Dedifferentiated amniotic fluid mesenchymal stem cell (primary cell): ENCODE measurements around the gene NUDT14.

Experiments used
- DNase-seq: peaks from one replicate; pipeline ENCODE4 v3.0.0-alpha.2; 2016; ENCODE audit errors: extremely low spot score

NUDT14 gene

DNA sequence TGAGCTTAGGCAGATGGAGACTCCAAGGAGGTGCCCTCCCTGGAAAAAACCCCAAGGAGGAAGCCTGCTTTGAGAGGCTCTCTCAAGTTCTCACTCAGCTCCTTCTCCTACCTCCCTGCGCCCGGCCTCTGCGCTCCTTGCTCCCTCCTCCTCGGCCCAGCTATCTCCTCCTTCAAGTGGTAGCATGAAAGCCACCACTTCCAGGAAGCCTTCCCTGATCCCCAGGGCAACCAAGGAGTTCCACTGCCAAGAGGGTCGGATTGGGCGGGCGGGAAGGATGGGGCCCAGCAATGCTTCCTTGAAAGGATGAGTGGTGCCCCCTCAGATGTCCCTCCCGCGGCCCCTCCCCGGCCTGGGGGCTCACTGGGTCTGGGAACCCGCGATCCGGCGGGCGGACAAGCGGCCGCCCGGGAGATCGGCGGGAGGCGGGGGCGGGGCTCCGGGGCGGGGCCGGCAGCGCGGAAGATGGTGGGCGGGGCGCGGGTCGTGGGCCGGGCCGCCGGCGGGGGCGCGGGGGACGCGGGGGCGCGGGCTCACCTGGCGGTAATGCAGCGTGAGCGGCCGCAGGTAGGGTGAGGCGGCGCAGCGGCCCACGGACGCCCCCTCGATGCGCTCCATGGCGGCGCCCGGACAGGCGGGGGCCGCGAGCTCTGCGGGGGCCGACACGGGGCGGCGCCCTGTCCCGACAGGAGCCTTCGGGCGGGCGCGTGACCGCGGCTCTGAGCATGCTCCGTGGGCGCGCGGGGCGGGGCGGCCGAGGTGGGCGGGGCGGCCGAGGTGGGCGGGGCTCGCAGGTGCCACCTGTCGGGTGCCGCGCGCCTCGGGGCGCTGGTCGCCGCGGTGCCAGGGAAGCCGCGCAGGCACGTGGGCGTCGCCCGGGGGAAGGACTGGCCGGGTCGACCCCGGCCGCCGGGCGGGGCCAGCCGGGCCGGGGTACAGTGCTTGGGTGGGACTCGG is at the start of gene NUDT14:
TSS of gene NUDT14 (minus strand) at position 721 of the 957 bp plus-strand sequence. CDS start at position 618, 103 bp downstream.
- peak; percentile 19 for DNase-seq

DNA sequence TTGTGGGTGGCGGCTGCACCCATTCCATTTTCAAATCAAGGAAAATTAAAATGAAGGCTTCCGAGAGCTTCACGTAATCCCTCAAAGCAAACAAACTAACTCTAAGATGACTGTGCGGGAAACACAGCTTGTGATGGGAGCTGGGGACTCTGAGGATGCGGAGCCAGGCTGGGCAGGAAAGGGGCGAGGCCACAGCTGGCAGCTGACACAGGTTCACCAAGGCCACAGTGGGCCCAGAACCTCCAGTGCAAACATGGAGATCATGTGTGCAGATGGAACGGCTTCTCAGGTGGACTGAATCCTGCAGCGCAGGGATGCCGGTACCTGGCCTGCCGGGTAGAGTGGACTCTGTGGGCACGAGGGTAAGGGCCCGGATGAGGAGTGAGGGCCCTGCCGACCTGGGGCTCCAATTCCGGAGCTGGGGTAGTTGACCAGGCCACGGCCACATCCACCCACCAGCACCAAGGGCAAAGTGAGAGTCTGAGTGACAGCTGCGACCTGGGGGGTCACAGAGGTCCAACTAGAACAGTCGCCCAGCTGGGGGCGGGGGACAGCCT is 48.1 kb upstream of the NUDT14 start:
- no peak for DNase-seq

DNA sequence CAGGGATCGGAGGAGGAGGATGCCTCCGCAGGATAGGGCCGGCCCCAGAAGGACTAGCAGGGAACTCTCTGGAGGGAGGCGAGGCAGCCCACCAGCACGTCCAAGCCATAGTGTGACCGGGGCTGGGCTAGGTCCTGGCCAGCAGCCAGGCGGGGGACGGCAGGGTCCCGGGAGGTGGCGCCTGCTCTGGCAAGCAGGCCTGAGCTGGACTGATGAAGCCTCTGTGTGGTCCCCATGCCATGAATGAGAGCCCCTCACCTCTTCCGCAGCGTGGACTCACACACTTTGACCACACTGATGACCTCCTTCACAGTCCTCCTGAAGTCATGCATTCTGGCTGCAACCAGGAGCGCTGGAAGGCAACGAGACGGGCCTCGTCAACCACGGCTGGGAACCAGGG is 47.5 kb upstream of the NUDT14 start:
- no peak for DNase-seq

DNA sequence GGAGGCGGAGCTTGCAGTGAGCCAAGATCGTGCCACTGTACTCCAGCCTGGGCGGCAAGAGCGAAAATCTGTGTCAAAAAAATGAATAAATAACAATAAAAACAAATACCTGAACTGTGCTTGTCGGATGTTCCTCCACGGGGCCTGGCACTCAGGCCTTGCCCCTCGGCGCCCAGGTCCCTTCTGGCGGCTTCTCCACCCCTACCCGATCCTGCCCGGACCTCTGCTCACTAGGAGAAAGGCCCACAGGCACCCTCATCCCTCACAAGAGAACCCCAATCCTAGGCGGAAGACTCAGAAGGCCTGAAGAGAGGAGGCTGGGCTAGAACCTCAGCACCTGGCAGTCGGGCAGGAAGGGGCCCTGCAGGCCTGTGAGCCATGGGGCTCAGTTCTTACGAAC is 46.2 kb upstream of the NUDT14 start:
- no peak for DNase-seq

DNA sequence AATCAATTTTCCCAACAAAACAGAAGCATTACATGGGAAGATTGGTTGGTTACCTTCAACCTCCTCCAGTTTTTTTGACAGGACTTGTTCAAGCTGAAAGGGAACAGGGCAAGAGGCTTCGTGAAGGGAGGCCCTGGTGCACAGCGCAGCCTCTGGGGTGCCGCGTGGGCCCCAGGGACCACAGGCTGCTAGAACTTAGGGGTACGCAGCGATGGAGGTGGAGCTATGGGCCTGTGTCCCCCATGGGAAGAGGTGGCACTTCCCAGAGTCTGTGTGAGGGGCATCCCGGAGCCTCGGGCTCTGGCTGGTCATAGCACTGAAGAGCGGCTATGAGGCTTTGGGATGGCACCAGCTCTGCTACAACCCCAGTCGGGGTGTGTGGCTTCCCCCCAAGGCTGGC is 45.1 kb upstream of the NUDT14 start:
- DNase-seq = no peak

DNA sequence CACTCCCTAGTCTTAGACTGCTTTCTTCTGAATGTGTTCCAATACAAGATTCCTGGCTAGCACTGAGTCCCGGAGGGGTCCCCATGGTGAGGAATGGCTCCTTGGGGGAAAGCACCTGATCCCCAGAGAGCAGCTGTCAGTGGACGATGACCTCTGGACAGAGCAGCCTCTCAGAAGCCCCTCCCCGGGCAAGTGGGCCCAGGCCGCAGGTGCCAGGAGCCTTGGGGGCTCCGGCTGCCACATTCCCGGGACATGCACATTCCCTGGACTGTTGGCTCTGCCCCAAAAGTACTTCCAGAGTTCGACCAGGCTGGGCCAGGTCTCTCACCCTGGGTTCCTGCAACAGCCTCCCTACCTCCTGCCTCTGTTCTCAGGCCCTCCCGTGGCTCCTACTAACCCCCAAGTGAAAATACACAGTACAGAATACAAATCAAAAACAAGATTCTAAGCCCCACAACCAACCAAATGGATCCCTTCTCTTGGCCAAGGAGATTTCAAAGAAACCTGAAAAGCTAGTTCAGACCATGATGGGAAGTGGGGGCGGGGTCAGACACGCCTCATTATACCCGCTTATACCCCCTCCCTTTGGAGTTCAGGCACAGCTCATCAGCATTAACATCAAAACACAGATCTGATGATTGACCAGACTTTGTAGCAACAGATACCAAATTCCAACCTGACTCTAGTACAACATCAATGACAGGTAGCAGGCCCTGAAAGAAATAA is 43.9 kb upstream of the NUDT14 start:
- no peak for DNase-seq

DNA sequence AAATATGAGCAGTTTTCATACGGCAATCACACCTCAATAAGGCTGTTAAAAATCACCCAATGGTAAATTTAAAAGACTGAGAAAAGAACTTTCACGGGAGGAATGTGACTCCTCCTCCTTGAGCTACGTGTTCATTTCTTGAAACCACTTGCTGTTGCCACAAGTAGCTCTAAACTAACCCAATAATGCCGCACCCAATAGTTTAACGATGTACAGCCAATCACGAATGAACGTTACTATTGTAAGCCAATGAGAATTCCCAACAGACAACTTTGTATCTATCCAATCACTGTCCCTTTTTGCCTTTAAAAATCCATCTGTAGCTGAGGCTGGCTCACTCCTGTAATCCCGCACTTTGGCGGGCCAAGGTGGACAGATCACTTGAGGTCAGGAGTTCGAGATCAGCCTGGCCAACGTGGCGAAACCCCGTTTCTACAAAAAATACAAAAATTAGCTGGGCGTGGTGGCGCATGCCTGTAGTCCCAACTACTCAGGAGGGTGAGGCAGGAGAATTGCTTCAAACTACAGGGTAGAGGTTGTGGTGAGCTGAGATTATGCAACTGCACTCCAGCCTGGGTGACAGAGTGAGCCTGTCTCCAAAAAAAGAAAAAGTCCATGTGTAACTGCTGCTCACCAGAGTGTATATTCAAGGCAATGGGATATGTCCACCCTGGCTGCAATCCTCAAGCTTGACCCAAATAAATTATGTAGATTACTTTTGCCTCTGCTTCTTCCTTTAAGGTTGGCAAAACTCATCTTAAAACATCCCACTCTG is 42.8 kb upstream of the NUDT14 start:
- no peak for DNase-seq

DNA sequence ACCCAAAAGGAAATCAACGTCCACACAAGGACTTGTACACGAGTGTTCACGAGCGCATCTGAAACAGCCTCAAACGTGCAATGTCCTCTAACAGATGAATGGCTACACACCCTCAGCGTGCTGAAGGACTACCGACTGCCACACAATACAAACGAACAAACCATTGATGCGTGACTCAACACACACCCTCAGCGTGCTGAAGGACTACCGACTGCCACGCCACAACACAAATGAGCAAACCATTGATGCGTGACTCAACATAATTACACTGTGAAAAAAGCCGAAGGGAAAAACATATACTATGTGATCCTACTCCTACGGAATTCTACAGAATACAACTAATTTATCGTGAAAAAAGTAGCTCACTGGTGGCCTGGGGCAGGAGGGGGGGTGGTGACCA is 42.1 kb upstream of the NUDT14 start:
- DNase-seq = no peak

DNA sequence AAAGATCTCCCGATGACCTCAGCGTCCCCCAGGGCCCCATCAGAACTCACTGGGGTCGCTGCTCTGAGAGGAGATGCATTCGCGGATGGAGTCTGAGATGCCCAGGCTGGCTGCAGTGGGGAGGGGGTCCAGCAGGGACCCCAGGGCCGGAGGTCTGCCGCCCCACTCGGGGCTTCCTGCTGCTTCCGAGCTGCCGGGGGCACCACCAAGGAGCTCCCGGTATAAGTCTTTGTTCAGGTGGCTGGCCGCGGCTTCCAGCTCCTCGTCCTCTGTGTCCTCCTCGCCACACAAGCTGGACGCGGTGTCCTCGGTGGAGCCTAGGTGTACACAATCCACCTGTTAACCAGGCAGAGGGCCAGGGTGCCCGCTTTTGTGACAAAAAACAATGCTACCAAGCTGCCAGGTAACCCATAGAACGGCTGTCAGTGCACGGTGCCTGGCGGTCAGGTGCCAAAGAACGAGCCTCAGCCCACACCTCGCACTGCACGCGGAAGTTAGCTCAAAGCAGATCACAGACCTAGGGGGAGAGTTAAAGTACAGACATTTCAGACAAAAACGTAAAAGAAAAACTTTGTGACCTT is 40.6 kb upstream of the NUDT14 start:
- DNase-seq = no peak

DNA sequence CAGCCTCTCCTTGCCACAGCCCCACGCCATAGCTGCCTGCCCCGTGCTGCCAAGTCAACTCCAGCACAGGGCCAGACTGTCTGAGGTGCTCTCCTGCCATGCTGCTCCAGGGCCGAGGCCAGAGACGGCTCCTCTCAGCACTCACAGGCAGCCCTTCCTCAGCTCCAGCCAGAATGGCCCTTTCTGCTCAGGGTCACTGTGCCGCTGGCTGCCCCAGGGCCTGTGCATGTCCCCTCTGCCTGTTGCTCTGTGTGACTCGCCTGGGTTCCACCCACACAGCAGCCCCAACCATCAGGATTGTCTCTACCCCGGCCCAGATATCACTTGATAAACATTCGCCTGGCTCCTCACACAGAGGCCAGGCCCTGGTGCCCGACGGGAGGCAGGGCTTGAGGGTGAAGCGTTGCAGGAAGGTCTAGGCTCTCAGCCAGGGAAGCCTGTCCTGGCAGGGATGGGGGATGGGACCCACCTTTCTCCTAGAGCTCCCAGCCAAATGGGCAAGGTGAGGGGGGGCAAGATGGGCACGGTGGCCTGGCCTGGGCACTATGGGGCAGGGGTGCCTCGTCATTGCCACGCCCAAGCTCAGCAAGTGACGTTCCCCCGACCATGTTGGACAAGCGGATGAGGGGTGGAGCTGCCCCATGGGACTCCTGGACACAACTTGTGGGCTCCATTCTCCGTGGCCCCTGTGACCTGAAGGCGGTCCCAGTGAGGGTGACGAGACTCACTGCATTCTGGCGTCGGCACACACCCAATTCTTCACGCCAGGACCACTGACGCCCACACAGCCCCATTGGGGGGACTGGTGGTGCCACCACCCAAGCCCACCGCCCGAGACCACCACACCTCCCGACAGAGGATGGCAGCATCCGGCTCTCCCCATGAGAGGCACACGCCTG is 39.8 kb upstream of the NUDT14 start:
- no peak for DNase-seq

DNA sequence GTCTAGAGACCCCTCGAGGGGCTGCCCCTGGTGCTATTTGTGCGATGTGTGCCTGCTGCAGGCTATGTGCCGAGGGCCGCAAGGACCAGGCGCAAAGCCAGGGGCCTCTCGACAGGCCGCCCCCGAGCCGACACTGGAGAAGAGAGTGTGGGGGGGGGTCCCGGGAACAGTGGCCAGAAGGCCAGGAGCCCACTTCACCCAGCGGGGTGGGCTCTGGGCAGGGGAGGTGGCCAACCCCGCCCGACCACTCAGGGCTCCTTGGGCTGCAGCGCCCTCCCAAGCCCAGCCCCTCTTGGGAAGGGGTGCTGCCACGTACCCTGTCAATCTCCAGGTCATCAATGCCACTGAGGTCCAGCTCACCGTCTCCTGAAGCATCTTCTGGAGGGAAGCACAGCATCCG is 38.6 kb upstream of the NUDT14 start:
- DNase-seq = no peak

DNA sequence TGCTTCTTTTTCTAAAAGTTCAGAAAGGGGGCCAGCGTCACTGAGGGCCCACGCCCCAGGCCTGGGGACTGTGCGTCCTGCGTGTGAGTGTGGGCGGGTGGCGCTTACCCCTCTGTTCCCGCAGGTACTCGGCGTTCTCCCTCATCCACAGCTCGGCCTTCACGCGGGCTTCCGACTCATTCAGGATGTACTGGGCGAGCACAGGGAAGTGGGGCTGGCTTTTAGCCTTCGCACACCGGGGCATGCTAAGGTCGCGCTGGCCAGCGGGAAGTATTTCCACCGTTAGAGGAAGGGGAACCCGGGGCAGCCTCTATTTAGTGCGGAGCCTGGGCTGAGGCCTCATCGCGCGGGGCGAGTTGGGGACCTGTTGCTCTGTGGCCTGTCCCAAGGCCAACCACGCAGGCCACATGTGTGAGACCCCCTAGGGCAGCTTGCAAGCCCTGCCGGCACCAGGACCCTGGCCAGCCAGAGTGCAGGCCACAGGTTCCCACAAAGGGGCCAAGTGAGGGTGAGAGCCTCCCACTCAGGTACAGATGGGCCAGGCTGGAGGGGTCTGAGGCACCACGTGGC is 38.0 kb upstream of the NUDT14 start:
- no peak for DNase-seq

DNA sequence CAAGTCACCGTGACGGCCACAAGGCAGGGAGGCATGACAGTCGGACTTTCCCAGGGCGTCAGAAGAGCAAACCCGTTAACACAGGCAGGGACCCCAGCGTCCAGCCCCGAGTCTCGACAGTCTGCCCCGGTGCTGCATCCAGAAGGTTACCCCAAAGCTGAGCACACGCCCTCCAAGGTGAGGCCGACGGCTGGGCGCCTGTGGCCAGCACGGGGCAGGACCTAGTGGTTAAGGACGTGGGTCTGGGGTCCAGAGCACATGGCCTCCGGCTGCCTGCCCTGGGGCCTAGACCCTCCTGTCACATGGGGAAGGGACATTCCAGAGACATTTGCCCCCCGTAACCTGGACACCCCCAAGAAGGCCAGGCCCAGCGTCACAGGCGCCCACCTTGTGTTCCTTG is 37.5 kb upstream of the NUDT14 start:
- DNase-seq = no peak

DNA sequence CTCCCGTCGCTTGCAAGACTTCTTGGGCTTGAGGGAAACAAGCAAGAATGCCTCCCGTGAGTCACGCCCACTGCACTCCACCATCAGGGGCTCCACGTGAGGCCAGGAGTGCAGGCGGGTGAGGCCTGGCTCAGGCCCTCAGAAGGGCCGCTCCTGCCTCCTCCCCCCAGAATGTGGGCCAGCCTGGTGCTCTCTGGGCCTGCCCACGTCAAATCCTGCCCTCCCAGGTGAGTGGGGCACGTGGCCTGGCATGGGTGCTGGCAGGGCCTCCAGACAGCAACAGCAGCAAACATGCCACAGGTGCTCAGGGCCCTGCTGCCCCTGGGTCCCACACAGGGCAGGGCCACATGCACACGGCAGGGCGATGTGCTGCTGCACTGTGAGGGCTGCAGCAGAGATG is 36.7 kb upstream of the NUDT14 start:
- DNase-seq = no peak

DNA sequence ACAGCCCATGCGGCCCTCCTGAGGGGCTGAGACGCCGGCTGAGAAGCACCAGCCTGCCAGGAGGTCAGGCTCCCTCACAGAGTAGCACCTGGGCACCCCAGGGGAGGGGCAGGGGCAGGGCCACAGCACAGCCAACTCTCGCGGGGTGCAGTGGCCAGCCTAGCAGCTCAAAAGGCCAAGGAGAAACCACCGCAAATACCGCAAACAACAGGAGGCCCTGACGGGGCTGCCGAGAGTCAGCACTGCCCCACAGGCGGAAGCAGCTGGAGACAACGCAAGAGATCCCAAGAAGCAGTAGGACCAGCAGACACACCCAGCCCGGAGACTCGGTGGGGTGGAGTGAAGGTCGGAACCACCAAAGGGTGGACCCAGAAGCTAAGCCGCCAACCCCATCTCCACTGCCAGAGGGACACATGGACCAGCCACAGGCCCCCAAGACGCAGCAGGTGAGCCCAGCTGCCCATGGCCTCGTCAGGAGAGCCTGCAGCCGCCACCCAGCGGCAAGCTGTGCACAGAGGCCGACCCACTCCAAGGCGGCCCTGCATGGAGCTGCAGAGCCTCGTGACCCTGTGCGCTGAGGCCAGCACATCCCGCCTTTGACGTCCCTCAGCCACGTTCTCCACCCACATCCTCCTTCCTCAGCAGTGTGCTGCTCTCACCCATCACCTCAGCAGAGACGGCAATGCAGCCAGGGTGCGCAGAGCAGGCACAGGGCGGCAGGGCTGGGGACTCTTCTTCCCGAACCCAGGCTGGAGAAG is 35.6 kb upstream of the NUDT14 start:
- DNase-seq = no peak

DNA sequence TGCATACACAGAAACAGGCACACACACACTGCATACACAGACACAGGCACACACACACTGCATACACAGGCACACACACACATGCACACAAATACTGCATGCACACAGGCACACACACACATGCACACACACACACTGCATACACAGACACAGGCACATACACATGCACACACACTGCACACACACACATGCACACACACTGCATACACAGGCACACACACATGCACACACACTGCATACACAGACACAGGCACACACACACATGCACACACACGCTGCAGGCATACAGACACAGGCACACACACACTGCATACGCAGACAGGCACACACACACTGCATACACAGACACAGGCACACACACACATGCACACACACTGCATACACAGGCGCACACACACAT is 34.5 kb upstream of the NUDT14 start:
- no peak for DNase-seq

DNA sequence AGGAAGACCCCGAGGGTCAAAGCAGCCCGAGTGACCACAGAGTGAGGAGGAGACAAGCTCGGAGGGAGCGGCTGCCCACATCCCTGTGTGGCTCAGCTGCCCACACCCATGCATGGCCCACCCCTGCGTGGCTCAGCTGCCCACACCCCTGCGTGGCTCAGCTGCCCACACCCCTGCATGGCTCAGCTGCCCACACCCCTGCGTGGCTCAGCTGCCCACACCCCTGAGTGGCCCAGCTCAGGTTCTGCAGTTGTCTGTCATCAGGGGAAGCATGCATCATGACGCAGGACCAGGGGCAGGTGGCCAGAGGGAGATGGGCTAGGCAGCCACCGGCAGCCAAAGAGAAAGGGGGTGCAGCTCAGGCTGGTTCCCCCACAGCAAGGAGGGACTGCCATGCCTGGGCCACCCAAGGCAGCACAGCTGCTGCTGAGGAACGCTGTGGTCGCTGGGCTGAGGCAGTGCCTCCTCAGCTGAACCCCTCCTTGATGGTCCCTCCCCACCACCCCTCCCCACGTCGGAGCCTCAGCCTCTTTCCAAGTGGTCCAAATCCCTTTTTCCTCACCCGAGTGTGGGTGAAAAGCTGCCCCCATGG is 33.3 kb upstream of the NUDT14 start:
- no peak for DNase-seq

DNA sequence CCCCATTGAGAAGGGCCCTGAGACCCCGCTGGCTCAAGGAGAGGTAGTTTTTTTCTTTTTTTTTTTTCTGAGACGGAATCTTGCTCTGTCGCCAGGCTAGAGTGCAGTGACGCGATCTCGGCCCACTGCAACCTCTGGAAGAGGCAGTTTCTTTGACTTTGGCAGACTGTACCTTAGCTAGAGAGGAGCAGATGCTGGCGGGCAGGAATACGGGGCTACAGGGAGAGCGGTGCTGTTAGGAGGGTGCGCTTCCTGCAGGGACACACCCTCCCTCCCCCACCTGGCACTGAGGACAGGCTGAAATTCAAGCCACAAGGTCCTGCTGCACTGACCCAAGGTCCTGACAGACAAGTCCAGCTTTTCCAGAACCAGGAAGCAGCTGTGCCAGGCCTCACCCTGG is 32.2 kb upstream of the NUDT14 start:
- no peak for DNase-seq
